Lung (tissue), 12 donors: Measurements from ENCODE around the gene EEF1AKMT4. TPM values are rescaled to one million over a fixed set of nuclear protein-coding genes. Genes with fewer than 3 reads are reported as not detected.

Experiments used
- ATAC-seq: fragments of 200-7000 bp; cut with Tn5 transposase; one replicate; pipeline ENCODE4 v1.9.1; 2020; ENCODE audit warnings: moderate number of reproducible peaks; ENCODE audit not compliant: insufficient read depth, low FRiP score
- DNase-seq, 3 donors: peaks; one replicate each; pipeline ENCODE4 v3.0.0-alpha.2; 2013 to 2017
- H3K27ac ChIP-seq, 2 donors: one replicate each; pipeline ENCODE4 v1.5.1; 2013; ENCODE audit warnings: mild to moderate bottlenecking in 2 of 2, moderate library complexity in 2 of 2, control low read depth in 1 of 2, inconsistent platforms in 1 of 2, low read depth in 1 of 2, low read length in 1 of 2
- H3K27me3 ChIP-seq, 3 donors: one replicate each; pipeline ENCODE4 v1.5.1; 2013; ENCODE audit warnings: low read length in 2 of 3; ENCODE audit not compliant: control insufficient read depth in 3 of 3, insufficient read depth in 3 of 3
- H3K36me3 ChIP-seq, 4 donors: one replicate each; pipeline ENCODE4 v1.5.1; 2013; ENCODE audit warnings: low read length in 4 of 4, mild to moderate bottlenecking in 1 of 4, moderate library complexity in 1 of 4; ENCODE audit not compliant: control insufficient read depth in 4 of 4, insufficient read depth in 4 of 4
- H3K4me1 ChIP-seq, 5 donors: one replicate each; pipeline ENCODE4 v1.5.1; 2013; ENCODE audit warnings: low read length in 5 of 5, mild to moderate bottlenecking in 2 of 5, moderate library complexity in 1 of 5; ENCODE audit not compliant: control insufficient read depth in 5 of 5, insufficient read depth in 5 of 5
- H3K4me3 ChIP-seq: one replicate; pipeline ENCODE4 v1.5.1; 2013; ENCODE audit warnings: mild to moderate bottlenecking, control low read depth, moderate library complexity
- H3K9ac ChIP-seq, 2 donors: one replicate each; pipeline ENCODE4 v1.5.1; 2013; ENCODE audit warnings: low read length in 2 of 2, control low read depth in 1 of 2; ENCODE audit not compliant: insufficient read depth in 1 of 2
- H3K9me3 ChIP-seq, 4 donors: one replicate each; pipeline ENCODE4 v1.5.1; 2013; ENCODE audit warnings: low read length in 3 of 4, mild to moderate bottlenecking in 1 of 4, moderate library complexity in 1 of 4; ENCODE audit not compliant: control insufficient read depth in 4 of 4, insufficient read depth in 3 of 4
- WGBS, 2 donors: extraction: QIAGEN DNeasy Blood & Tissue Kit; methylation state at CpG; one replicate each; pipeline ENCODE4 v1.1.7; 2013; 5-methylcytosine and 5-hydroxymethylcytosine counted together
- polyA plus RNA-seq, 2 donors: library from polyadenylated mRNA; stranded (reverse); fragments of 200-250 nt; gene quantifications; one replicate each; pipeline ENCODE4 v1.2.1, GENCODE V29; 2013
- total RNA-seq, 2 donors: library from RNA; depleted of rRNA in 1 of 2; stranded (reverse); fragments of >200 nt in 1 of 2; gene quantifications; one replicate each; pipeline ENCODE4 v1.2.1, GENCODE V29; 2014 to 2021
- TF ChIP-seq, protein P1 (sequence below): IDR thresholded peaks from 2 replicates; pipeline ENCODE4 v1.5.1; 2012; ENCODE audit warnings: mild to moderate bottlenecking; ENCODE audit errors: control extremely low read depth, extremely low read depth
- donor health status: control.
- donor health status: control.
- donor health status: Bipolar disorder and iron deficiency.
- donor health status: healthy.
- donor health status: DM: yes; HTN: yes; CAD: no.

The EEF1AKMT4 gene
- total and polyA plus RNA-seq, 4 donors: 2.3 to 12.2 (median 4.9) TPM

DNA sequence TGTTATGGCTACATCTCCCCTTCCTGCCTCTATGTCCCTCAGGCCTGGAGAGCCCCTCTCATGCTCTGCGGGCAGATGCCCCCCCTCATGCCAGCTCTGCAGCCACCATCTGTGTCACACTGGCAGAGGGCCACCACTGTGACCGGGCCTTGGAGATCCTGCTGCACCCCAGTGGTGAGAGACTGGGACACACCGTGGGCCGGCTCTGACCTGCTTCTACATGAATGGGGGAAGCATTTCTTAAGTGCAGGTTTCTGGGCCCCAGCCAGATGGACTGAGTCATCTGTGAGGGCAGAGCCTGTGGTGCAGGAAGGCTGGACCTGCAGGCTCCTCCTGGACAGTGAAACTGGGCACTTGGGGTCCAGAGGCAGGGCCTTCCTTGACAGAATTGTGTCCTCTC, 15.2 kb upstream of the EEF1AKMT4 start:
- Histone ChIP-seq H3K4me1 (peaks cover 0 to 11% (median 6%) of the 10 kb centered on the region in 5 donors), H3K9me3 (peaks cover 0 to 2% (median 0%) of the 10 kb centered on the region in 4 donors), H3K4me3 (no peak overlapping the region), H3K27me3 (peaks cover 0 to 24% (median 22%) of the 10 kb centered on the region in 3 donors), H3K9ac (no peak overlapping the region), H3K27ac (no peak overlapping the region), H3K36me3 (no peaks in the 10 kb centered on the region)
- ATAC-seq: peak; percentile 54
- 32 to 37% methylated on average over 4 of the region's 4 CpGs for WGBS, 2 donors
- TF ChIP-seq, protein P1, sequence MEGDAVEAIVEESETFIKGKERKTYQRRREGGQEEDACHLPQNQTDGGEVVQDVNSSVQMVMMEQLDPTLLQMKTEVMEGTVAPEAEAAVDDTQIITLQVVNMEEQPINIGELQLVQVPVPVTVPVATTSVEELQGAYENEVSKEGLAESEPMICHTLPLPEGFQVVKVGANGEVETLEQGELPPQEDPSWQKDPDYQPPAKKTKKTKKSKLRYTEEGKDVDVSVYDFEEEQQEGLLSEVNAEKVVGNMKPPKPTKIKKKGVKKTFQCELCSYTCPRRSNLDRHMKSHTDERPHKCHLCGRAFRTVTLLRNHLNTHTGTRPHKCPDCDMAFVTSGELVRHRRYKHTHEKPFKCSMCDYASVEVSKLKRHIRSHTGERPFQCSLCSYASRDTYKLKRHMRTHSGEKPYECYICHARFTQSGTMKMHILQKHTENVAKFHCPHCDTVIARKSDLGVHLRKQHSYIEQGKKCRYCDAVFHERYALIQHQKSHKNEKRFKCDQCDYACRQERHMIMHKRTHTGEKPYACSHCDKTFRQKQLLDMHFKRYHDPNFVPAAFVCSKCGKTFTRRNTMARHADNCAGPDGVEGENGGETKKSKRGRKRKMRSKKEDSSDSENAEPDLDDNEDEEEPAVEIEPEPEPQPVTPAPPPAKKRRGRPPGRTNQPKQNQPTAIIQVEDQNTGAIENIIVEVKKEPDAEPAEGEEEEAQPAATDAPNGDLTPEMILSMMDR: no peak
- DNase-seq: no peak

DNA sequence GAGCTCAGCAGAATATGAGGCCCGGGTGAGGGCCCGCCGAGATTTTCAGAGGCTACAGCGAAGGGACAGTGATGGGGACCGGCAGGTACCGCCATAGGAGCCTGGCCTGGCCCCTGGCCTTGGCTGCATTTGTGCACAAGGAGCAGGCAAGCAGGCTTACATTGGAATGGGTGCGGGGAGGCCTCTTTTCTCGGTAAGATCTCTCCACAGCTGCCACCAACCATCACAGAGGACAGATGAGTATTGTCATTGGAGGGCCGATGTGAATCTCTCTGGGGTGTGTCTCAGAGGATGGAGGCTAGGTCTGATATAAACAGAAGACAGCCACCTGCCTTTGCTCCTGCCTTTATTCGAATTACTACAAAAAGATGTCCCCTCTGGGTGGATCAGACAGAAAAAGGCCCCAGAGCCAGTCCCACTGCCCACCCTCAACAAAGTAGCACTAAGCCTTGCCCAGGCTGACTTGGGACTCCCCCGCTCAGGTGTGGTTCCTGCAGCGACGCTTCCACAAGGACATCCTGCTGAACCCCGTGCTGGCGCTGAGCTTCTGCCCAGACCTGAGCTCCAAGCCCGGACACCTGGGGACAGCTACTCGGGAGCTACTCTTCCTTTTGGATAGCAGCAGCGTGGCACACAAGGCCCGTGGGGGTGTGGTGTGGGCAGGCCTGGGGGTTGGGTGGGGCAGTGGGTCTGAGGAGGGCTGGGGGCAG, 14.6 kb upstream of the EEF1AKMT4 start:
- WGBS, 2 donors: 89 to 92% methylated on average over 19 of the region's 19 CpGs
- H3K9me3 ChIP-seq: peaks cover 0 to 2% (median 0%) of the 10 kb centered on the region in 4 donors
- H3K4me1 ChIP-seq: peaks cover 0 to 8% (median 6%) of the 10 kb centered on the region in 5 donors
- H3K27ac ChIP-seq: no peak overlapping the region
- H3K9ac ChIP-seq: no peak overlapping the region
- ATAC-seq: no peak
- peaks cover 0 to 22% (median 21%) of the 10 kb centered on the region in 3 donors for H3K27me3 ChIP-seq
- TF ChIP-seq, protein P1: no peak
- no peak overlapping the region for H3K4me3 ChIP-seq
- DNase-seq: no peak
- no peaks in the 10 kb centered on the region for H3K36me3 ChIP-seq

DNA sequence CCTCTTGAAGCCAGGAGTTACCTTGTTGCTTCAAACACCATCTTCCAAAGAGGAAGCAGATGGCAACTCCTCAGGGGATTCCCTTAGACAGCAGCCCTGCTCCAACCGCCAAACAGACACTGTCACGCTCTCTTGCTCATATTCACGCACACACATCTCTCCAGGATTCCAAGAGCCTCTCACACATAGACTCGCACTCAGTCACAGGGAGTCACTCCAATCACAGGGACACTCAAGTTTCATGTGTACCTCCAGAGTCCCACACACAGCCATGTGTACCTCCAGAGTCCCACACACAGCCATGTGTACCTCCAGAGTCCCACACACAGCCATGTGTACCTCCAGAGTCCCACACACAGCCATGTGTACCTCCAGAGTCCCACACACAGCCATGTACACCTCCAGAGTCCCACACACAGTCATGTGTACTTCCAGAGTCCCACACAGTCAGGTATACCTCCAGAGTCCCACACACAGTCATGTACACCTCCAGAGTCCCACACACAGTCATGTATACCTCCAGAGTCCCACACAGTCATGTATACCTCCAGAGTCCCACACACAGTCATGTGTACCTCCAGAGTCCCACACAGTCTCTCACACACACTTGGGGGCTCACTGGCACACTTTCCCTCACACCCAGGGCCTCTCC, 14.0 kb upstream of the EEF1AKMT4 start:
- no peak overlapping the region for H3K4me3 ChIP-seq
- H3K27ac ChIP-seq: no peak overlapping the region
- TF ChIP-seq, protein P1: no peak
- peaks cover 0 to 5% (median 3%) of the 10 kb centered on the region in 5 donors for H3K4me1 ChIP-seq
- DNase-seq (no peak), ATAC-seq (no peak)
- H3K9me3 ChIP-seq: peaks cover 0 to 2% (median 0%) of the 10 kb centered on the region in 4 donors
- WGBS, 2 donors: 81 to 87% methylated on average over 4 of the region's 4 CpGs
- H3K36me3 ChIP-seq: no peaks in the 10 kb centered on the region
- peaks cover 0 to 22% (median 21%) of the 10 kb centered on the region in 3 donors for H3K27me3 ChIP-seq
- no peak overlapping the region for H3K9ac ChIP-seq
